Endothelial cell of umbilical vein (primary cell): ENCODE data around the gene ANKRD40CL.

Source experiments
- EZH2 ChIP-seq: IDR thresholded peaks from 2 replicates; pipeline ENCODE4 v1.6.1; 2012; ENCODE audit warnings: borderline replicate concordance, low read depth, mild to moderate bottlenecking, moderate library complexity, low read length, inconsistent platforms; ENCODE audit not compliant: severe bottlenecking
- MYC ChIP-seq: IDR thresholded peaks from one replicate; pipeline ENCODE4 v1.6.1; 2011; ENCODE audit warnings: mild to moderate bottlenecking, low read depth, low read length
- POLR2A ChIP-seq: IDR thresholded peaks from 2 replicates; pipeline ENCODE4 v1.6.1; 2012; ENCODE audit warnings: low read depth, mild to moderate bottlenecking, control low read depth, low read length
- TF ChIP-seq, protein P1 (sequence below), 2 donors: IDR thresholded peaks; 1 replicate in 1 of 2; 2 replicates in 1 of 2; pipeline ENCODE4 v1.5.1; 2011; ENCODE audit warnings: low read length in 2 of 2, mild to moderate bottlenecking in 2 of 2, moderate library complexity in 2 of 2, control low read depth in 1 of 2, inconsistent platforms in 1 of 2, low read depth in 1 of 2; ENCODE audit not compliant: insufficient read depth in 1 of 2; ENCODE audit errors: extremely low read depth in 1 of 2

DNA sequence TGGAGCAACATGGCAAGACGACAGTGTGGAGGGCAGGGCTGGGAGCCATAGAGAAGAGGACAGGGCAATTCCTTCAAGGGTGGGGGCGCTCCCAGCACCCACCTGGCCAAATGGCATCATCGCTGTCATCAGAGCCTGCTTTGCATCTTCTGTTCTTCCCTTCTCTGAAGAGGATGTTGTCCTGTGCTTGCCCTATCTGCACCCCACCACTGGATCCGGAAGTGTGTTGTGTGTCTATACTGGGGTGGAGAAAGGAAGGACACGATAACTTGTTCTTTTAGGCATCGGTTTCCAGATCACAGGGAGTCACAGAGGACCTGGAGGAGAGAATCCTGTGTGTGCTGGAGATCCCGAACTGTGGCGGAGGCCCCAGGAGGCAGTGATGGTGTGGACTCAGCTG, 25.7 kb upstream of the ANKRD40CL start:
- TF ChIP-seq EZH2: no peak
- TF ChIP-seq, protein P1, sequence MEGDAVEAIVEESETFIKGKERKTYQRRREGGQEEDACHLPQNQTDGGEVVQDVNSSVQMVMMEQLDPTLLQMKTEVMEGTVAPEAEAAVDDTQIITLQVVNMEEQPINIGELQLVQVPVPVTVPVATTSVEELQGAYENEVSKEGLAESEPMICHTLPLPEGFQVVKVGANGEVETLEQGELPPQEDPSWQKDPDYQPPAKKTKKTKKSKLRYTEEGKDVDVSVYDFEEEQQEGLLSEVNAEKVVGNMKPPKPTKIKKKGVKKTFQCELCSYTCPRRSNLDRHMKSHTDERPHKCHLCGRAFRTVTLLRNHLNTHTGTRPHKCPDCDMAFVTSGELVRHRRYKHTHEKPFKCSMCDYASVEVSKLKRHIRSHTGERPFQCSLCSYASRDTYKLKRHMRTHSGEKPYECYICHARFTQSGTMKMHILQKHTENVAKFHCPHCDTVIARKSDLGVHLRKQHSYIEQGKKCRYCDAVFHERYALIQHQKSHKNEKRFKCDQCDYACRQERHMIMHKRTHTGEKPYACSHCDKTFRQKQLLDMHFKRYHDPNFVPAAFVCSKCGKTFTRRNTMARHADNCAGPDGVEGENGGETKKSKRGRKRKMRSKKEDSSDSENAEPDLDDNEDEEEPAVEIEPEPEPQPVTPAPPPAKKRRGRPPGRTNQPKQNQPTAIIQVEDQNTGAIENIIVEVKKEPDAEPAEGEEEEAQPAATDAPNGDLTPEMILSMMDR (IDR thresholded peaks at IDR 0.05; ENCODE audit: extremely low read depth in 1 of 2, insufficient read depth in 1 of 2, low read depth in 1 of 2, low read length in 2 of 2): no peak
- no peak for TF ChIP-seq POLR2A
- TF ChIP-seq MYC: no peak
